Gastrocnemius medialis (tissue), 4 donors: ENCODE data around the gene RAPGEF1. TPM values are rescaled to one million over a fixed set of nuclear protein-coding genes. Genes with fewer than 3 reads are reported as not detected.

Experiments
- ATAC-seq, 2 donors: fragments of 150-250 bp; one replicate each; pipeline ENCODE4 v1.9.1; 2016
- DNase-seq, 2 donors: peaks; one replicate each; pipeline ENCODE4 v3.0.0-alpha.2; 2019
- H3K27ac ChIP-seq, 4 donors: fragments of 200-600 bp; sonication (generic); 1 replicate in 1 of 4; 2 replicates in 3 of 4; pipeline ENCODE4 v1.5.1; 2016 to 2018; ENCODE audit warnings: mild to moderate bottlenecking in 2 of 4, moderate library complexity in 1 of 4
- H3K27me3 ChIP-seq, 3 donors: fragments of 200-600 bp; sonication (generic) in 2 of 3; 1 replicate in 1 of 3; 2 replicates in 2 of 3; pipeline versions ENCODE4 v1.5.1 to v1.6.0; 2016 to 2019; ENCODE audit warnings: mild to moderate bottlenecking in 1 of 3, moderate library complexity in 1 of 3
- H3K36me3 ChIP-seq, 2 donors: fragments of 200-600 bp; sonication (generic) in 1 of 2; one replicate each; pipeline ENCODE4 v1.5.1; 2017 to 2018
- H3K4me1 ChIP-seq, 2 donors: fragments of 200-600 bp; sonication (generic) in 1 of 2; one replicate each; pipeline ENCODE4 v1.5.1; 2016 to 2017; ENCODE audit warnings: mild to moderate bottlenecking in 2 of 2
- H3K4me3 ChIP-seq, 4 donors: fragments of 200-600 bp; sonication (generic) in 3 of 4; 1 replicate in 1 of 4; 2 replicates in 3 of 4; pipeline ENCODE4 v1.5.1; 2016 to 2019; ENCODE audit warnings: mild to moderate bottlenecking in 2 of 4
- H3K9me3 ChIP-seq, 3 donors: fragments of 200-600 bp; sonication (generic) in 2 of 3; 1 replicate in 1 of 3; 2 replicates in 2 of 3; pipeline ENCODE4 v1.5.1; 2016 to 2019
- CTCF ChIP-seq, 5 experiments: fragments of 450-650 bp in 3 of 5; fragments of 200-600 bp in 2 of 5; sonication (generic) in 2 of 5; IDR thresholded peaks in 4 of 5; conservative IDR thresholded peaks in 1 of 5; 1 replicate in 4 of 5; 2 replicates in 1 of 5; pipeline ENCODE4 v1.5.1; 2016 to 2019; ENCODE audit warnings: antibody characterized with exemption in 5 of 5, mild to moderate bottlenecking in 3 of 5, moderate library complexity in 3 of 5
- POLR2A ChIP-seq, 2 donors: fragments of 450-650 bp; IDR thresholded peaks; one replicate each; pipeline ENCODE4 v1.6.1; 2017; ENCODE audit warnings: antibody characterized with exemption in 2 of 2, mild to moderate bottlenecking in 2 of 2, moderate library complexity in 2 of 2
- in situ Hi-C, 4 donors: fragments of 200-750 bp; cut with MboI; loops; one replicate each; pipeline versions ENCODE4 v1.15.0 to v1.8.0; 2017; ENCODE audit warnings: low sequenced_read_pairs in 4 of 4
- intact Hi-C: fragments of 100-400 bp; cut with DNase I; formaldehyde crosslinking; loops from one replicate; pipeline ENCODE4 v1.15.1; 2023; ENCODE audit warnings: low total_unique reads
- total RNA-seq, 4 donors: library from RNA; depleted of rRNA; stranded (reverse); fragments of >200 nt; gene quantifications; one replicate each; pipeline versions ENCODE4 v1.1.0 to v1.2.3, GENCODE V29; 2016

Gene RAPGEF1
- total RNA-seq, 4 donors from 2014 or later = 123 to 296 (median 217) TPM

- Histone ChIP-seq H3K27me3 (peaks cover 10 to 12% (median 11%) of the 10 kb centered on the region in 3 donors), H3K36me3 (no peaks in the 10 kb centered on the region), H3K4me1 (no peaks in the 10 kb centered on the region), H3K9me3 (no peaks in the 10 kb centered on the region), H3K27ac (no peak overlapping the region), H3K4me3 (no peak overlapping the region)
- no peak for TF ChIP-seq POLR2A (IDR thresholded peaks at IDR 0.05)
- no peak for TF ChIP-seq CTCF (IDR thresholded peaks at IDR 0.05 in 4 of 5, conservative IDR thresholded peaks at IDR 0.05 in 1 of 5)
- intact Hi-C loops (no loop called here), in situ Hi-C loops (no loop called here)
- DNase-seq = no peak
- ATAC-seq = no peak
Measured at GRCh38 chr9:131781069-131781468, 41.2 kb upstream of the RAPGEF1 start.

GRCh38 chr9:131776473-131776872, 36.6 kb upstream of the RAPGEF1 start:
- Histone ChIP-seq H3K9me3 (no peaks in the 10 kb centered on the region), H3K36me3 (no peaks in the 10 kb centered on the region), H3K27me3 (peaks cover 0 to 5% (median 0%) of the 10 kb centered on the region in 3 donors), H3K27ac (no peak overlapping the region), H3K4me1 (no peaks in the 10 kb centered on the region), H3K4me3 (no peak overlapping the region)
- no peak for ATAC-seq
- in situ Hi-C loops = no loop called here
- intact Hi-C loops = no loop called here
- TF ChIP-seq POLR2A (IDR thresholded peaks at IDR 0.05) (no peak), CTCF (IDR thresholded peaks at IDR 0.05 in 4 of 5, conservative IDR thresholded peaks at IDR 0.05 in 1 of 5) (no peak)
- DNase-seq = no peak

- H3K4me1 ChIP-seq = no peaks in the 10 kb centered on the region
- H3K4me3 ChIP-seq = no peak overlapping the region
- H3K36me3 ChIP-seq = no peaks in the 10 kb centered on the region
- H3K27me3 ChIP-seq = peaks cover 0 to 5% (median 0%) of the 10 kb centered on the region in 3 donors
- intact Hi-C loops (no loop called here), in situ Hi-C loops (no loop called here)
- no peak overlapping the region for H3K27ac ChIP-seq
- DNase-seq (no peak), ATAC-seq (no peak)
- no peaks in the 10 kb centered on the region for H3K9me3 ChIP-seq
- TF ChIP-seq POLR2A (IDR thresholded peaks at IDR 0.05) (no peak), CTCF (IDR thresholded peaks at IDR 0.05 in 4 of 5, conservative IDR thresholded peaks at IDR 0.05 in 1 of 5) (no peak)
Measured at GRCh38 chr9:131776036-131776435, 36.2 kb upstream of the RAPGEF1 start.

GRCh38 chr9:131774636-131775035, 34.8 kb upstream of the RAPGEF1 start:
- ATAC-seq = no peak
- intact Hi-C loops = no loop called here
- no peak overlapping the region for H3K27ac ChIP-seq

More at GRCh38 chr9:131774636-131775035, 34.8 kb upstream of the RAPGEF1 start:
- TF ChIP-seq CTCF (IDR thresholded peaks at IDR 0.05 in 4 of 5, conservative IDR thresholded peaks at IDR 0.05 in 1 of 5) = no peak
- DNase-seq = no peak
- H3K27me3 ChIP-seq = peaks cover 5 to 7% (median 5%) of the 10 kb centered on the region in 3 donors
- H3K4me3 ChIP-seq = no peak overlapping the region
- H3K4me1 ChIP-seq = no peaks in the 10 kb centered on the region
- in situ Hi-C loops = loop anchor here in 1 of 4 donors (25.0 kb wide), 1 partner anchor 638 kb away; the partner anchor contains the start of genes CFAP77 and TTF1
- no peaks in the 10 kb centered on the region for H3K36me3 ChIP-seq
- no peaks in the 10 kb centered on the region for H3K9me3 ChIP-seq
